SK-N-SH (cell line): ENCODE results near the gene CEP152.

Experiments
- CTCF ChIP-seq: fragments of 200-600 bp; sonication (generic); IDR thresholded peaks from 2 replicates; pipeline ENCODE4 v1.6.1; 2017; ENCODE audit warnings: antibody characterized with exemption, mild to moderate bottlenecking, moderate library complexity
- EP300 ChIP-seq, 2 experiments: IDR thresholded peaks; 2 replicates each; pipeline versions ENCODE4 v1.4.0 to v1.6.1; 2012; ENCODE audit warnings: borderline replicate concordance in 1 of 2, low read depth in 1 of 2, low read length in 1 of 2
- EZH2phosphoT487 ChIP-seq: fragments of 200-600 bp; sonication (generic); IDR thresholded peaks from 2 replicates; pipeline ENCODE4 v1.6.1; 2017; ENCODE audit warnings: low read depth, mixed run types, mild to moderate bottlenecking, antibody characterized with exemption, moderate library complexity, borderline replicate concordance
- MEF2A ChIP-seq: IDR thresholded peaks from 2 replicates; pipeline ENCODE4 v1.4.0; 2012; ENCODE audit warnings: low read depth, borderline replicate concordance
- RAD21 ChIP-seq: IDR thresholded peaks from 2 replicates; pipeline ENCODE4 v1.6.1; 2012; ENCODE audit warnings: mild to moderate bottlenecking, low read length
- RFX5 ChIP-seq: IDR thresholded peaks from 2 replicates; pipeline ENCODE4 v1.6.1; 2012; ENCODE audit warnings: mild to moderate bottlenecking, improper control_type of control experiment, low read length
- USF1 ChIP-seq: IDR thresholded peaks from 2 replicates; pipeline ENCODE4 v1.4.0; 2012; ENCODE audit warnings: low read depth, borderline replicate concordance
- TF ChIP-seq, protein P1 (sequence below): IDR thresholded peaks from 2 replicates; pipeline ENCODE4 v1.4.0; 2012; ENCODE audit warnings: low read depth
- TF ChIP-seq, protein P2 (sequence below): IDR thresholded peaks from 2 replicates; pipeline ENCODE4 v1.6.1; 2012; ENCODE audit warnings: mild to moderate bottlenecking, low read depth, low read length, moderate library complexity
- TF ChIP-seq, protein P3 (sequence below): IDR thresholded peaks from 2 replicates; pipeline ENCODE4; 2012

GRCh38 chr15:48802867-48803266 lies 8.0 kb downstream of the CEP152 start:
- TF ChIP-seq RFX5 (no peak), CTCF (no peak), MEF2A (no peak), USF1 (no peak), EZH2phosphoT487 (no peak), EP300 (IDR thresholded peaks at IDR 0.05; ENCODE audit: borderline replicate concordance in 1 of 2, low read depth in 1 of 2, low read length in 1 of 2) (no peak), RAD21 (no peak)
- TF ChIP-seq, protein P1, sequence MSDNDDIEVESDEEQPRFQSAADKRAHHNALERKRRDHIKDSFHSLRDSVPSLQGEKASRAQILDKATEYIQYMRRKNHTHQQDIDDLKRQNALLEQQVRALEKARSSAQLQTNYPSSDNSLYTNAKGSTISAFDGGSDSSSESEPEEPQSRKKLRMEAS: no peak
- TF ChIP-seq, protein P2, sequence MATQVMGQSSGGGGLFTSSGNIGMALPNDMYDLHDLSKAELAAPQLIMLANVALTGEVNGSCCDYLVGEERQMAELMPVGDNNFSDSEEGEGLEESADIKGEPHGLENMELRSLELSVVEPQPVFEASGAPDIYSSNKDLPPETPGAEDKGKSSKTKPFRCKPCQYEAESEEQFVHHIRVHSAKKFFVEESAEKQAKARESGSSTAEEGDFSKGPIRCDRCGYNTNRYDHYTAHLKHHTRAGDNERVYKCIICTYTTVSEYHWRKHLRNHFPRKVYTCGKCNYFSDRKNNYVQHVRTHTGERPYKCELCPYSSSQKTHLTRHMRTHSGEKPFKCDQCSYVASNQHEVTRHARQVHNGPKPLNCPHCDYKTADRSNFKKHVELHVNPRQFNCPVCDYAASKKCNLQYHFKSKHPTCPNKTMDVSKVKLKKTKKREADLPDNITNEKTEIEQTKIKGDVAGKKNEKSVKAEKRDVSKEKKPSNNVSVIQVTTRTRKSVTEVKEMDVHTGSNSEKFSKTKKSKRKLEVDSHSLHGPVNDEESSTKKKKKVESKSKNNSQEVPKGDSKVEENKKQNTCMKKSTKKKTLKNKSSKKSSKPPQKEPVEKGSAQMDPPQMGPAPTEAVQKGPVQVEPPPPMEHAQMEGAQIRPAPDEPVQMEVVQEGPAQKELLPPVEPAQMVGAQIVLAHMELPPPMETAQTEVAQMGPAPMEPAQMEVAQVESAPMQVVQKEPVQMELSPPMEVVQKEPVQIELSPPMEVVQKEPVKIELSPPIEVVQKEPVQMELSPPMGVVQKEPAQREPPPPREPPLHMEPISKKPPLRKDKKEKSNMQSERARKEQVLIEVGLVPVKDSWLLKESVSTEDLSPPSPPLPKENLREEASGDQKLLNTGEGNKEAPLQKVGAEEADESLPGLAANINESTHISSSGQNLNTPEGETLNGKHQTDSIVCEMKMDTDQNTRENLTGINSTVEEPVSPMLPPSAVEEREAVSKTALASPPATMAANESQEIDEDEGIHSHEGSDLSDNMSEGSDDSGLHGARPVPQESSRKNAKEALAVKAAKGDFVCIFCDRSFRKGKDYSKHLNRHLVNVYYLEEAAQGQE: peak; percentile 25; the same call in 1 of the 2 replicates
- TF ChIP-seq, protein P3, sequence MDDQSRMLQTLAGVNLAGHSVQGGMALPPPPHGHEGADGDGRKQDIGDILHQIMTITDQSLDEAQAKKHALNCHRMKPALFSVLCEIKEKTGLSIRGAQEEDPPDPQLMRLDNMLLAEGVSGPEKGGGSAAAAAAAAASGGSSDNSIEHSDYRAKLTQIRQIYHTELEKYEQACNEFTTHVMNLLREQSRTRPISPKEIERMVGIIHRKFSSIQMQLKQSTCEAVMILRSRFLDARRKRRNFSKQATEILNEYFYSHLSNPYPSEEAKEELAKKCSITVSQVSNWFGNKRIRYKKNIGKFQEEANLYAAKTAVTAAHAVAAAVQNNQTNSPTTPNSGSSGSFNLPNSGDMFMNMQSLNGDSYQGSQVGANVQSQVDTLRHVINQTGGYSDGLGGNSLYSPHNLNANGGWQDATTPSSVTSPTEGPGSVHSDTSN: no peak; the same call in 1 of the 2 replicates
